Neutrophil (primary cell): ENCODE measurements around the gene TMEM94.

Source experiments
- H3K27ac ChIP-seq: fragments of 200-600 bp; sonication (generic); 2 replicates; pipeline ENCODE4 v1.5.1; 2016; ENCODE audit warnings: mild to moderate bottlenecking, moderate library complexity
- H3K27me3 ChIP-seq: fragments of 200-600 bp; sonication (generic); 2 replicates; pipeline ENCODE4 v1.6.0; 2016; ENCODE audit warnings: mild to moderate bottlenecking
- H3K36me3 ChIP-seq: fragments of 200-600 bp; sonication (generic); 2 replicates; pipeline ENCODE4 v1.5.1; 2017
- H3K4me1 ChIP-seq, 2 experiments: fragments of 200-600 bp in 1 of 2; sonication (generic) in 1 of 2; 1 replicate in 1 of 2; 2 replicates in 1 of 2; pipeline versions ENCODE4 v1.5.1 to v1.6.1; 2013 to 2016; ENCODE audit warnings: low read depth in 1 of 2, low read length in 1 of 2, mild to moderate bottlenecking in 1 of 2, moderate library complexity in 1 of 2; ENCODE audit not compliant: control insufficient read depth in 1 of 2, insufficient read depth in 1 of 2
- H3K4me3 ChIP-seq, 2 experiments: fragments of 200-600 bp in 1 of 2; sonication (generic) in 1 of 2; 1 replicate in 1 of 2; 2 replicates in 1 of 2; pipeline ENCODE4 v1.5.1; 2013 to 2016; ENCODE audit warnings: low read depth in 1 of 2, low read length in 1 of 2, mild to moderate bottlenecking in 1 of 2, moderate library complexity in 1 of 2
- H3K9me3 ChIP-seq: fragments of 200-600 bp; sonication (generic); 2 replicates; pipeline ENCODE4 v1.5.1; 2016
- TF ChIP-seq, protein P1 (sequence below): fragments of 200-600 bp; sonication (generic); IDR thresholded peaks from 2 replicates; pipeline ENCODE4 v1.5.1; 2016; ENCODE audit warnings: antibody characterized with exemption

The TMEM94 gene

DNA sequence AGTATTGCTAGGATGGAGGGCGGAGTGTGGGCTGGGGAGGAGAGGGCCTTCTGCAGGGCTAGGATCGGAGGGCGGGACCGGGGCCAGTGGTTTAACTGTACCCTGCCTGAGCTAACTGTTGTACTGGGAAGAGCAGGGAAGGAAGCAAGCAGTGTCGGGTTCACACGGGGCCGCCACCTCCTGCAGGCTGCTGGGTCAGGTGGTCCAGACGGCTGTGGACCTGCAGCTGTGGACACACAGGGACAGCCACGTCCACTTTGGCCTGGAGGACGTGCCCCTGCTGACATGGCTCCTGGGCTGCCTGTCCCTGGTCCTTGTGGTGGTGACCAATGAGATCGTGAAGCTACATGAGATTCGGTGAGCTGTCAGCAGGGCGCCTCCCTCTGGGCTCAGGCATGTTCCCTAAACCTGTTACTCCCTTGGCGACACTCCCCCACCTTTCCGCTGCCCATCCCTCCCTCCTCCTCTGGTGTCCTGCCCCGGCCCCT is 42.3 kb downstream of the TMEM94 start:
- no peak overlapping the region for H3K27ac ChIP-seq
- no peak overlapping the region for H3K4me3 ChIP-seq
- no peaks in the 10 kb centered on the region for H3K27me3 ChIP-seq
- no peaks in the 10 kb centered on the region for H3K9me3 ChIP-seq
- TF ChIP-seq, protein P1, sequence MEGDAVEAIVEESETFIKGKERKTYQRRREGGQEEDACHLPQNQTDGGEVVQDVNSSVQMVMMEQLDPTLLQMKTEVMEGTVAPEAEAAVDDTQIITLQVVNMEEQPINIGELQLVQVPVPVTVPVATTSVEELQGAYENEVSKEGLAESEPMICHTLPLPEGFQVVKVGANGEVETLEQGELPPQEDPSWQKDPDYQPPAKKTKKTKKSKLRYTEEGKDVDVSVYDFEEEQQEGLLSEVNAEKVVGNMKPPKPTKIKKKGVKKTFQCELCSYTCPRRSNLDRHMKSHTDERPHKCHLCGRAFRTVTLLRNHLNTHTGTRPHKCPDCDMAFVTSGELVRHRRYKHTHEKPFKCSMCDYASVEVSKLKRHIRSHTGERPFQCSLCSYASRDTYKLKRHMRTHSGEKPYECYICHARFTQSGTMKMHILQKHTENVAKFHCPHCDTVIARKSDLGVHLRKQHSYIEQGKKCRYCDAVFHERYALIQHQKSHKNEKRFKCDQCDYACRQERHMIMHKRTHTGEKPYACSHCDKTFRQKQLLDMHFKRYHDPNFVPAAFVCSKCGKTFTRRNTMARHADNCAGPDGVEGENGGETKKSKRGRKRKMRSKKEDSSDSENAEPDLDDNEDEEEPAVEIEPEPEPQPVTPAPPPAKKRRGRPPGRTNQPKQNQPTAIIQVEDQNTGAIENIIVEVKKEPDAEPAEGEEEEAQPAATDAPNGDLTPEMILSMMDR, result no peak
- peaks cover 0 to 7% of the 10 kb centered on the region in 2 experiments for H3K4me1 ChIP-seq
- H3K36me3 ChIP-seq, result peaks cover 53% of the 10 kb centered on the region

- peaks cover 46% of the 10 kb centered on the region for H3K36me3 ChIP-seq
Observed at GRCh38 chr17:75499313-75500022, 43.0 kb downstream of the TMEM94 start.

DNA sequence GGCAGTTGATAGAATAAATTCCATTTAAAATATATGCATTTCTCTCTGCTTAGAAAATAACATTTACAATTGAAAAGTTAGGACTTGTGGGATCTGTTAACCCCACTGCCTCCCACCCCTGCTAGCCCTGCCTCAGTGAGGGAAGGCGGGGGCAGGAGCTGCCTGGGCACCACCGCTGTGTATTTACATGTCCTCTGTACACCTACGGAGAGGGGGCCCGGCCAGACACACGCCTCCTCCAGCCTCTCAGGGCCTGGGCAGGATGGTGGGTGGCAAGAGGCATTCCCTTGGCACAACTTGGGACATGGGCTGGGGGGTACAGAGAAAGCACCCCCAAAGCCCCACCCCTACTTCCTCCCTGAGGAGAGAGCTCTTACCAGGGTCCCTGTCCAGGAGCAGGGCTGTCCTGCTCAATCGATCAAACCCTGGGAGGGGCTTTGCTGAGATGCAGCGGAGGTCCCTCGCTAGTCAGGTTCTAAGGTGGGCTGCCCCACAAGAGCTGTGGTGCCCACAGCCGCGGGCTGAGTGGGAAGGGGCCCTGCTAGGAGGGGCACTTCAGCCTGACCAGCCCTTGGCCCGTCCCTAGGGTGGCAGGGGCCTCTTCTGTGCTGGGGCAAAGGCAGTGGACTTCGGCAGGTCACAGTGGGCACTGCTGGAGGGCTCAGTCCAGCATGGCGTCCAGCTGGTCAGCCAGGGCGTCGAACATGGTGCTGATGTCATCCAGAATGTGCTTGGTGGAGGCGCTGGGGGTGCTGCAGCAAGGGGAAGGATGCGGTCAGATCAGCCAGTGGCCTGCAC is 44.2 kb downstream of the TMEM94 start:
- Histone ChIP-seq H3K27me3 (no peaks in the 10 kb centered on the region), H3K4me3 (no peak overlapping the region), H3K4me1 (peaks cover 0 to 7% of the 10 kb centered on the region in 2 experiments), H3K36me3 (peaks cover 35% of the 10 kb centered on the region), H3K9me3 (no peaks in the 10 kb centered on the region), H3K27ac (no peak overlapping the region)
- TF ChIP-seq, protein P1, result no peak

More at GRCh38 chr17:75499313-75500022, 43.0 kb downstream of the TMEM94 start:
- TF ChIP-seq, protein P1, result no peak
- Histone ChIP-seq H3K27me3 (no peaks in the 10 kb centered on the region), H3K27ac (no peak overlapping the region), H3K4me1 (peaks cover 0 to 7% of the 10 kb centered on the region in 2 experiments), H3K4me3 (no peak overlapping the region), H3K9me3 (no peaks in the 10 kb centered on the region)

DNA sequence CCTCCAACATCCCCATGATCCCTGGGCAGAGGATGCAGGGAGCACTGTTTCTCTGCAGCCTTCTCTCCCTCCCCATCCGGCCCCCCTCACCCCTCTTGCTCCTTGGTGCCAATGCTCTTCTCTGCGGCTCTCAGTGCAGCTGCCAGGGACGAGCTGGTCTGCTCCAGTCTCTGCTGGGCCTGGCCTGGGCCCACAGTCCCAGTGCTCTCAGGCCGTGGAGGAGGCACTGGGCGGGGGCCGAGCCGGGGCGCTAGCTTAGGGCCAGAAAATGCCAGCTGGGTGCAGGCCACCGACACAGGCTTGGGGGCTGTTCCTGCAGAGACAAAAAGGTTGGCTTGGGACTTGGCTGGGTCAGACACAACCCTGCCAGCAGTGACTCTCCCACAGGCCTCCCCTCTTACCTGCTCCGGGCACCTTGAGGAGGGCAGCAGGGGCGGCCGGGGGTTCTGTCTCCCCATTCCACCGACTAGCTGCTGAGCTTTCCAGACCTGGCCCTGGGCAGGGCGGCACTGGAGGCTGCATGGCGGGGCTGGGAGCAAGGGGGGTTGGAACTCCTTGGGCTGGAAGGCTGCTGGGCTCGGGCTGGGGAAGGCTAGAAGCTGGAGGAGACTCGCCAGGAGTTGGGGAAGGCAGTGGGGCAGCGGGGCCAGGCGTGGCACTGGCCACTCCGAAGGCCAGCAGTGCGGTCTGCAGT is 45.1 kb downstream of the TMEM94 start:
- Histone ChIP-seq H3K27me3 (no peaks in the 10 kb centered on the region), H3K36me3 (peaks cover 26% of the 10 kb centered on the region), H3K4me3 (no peak overlapping the region), H3K4me1 (peaks cover 0 to 7% of the 10 kb centered on the region in 2 experiments), H3K27ac (no peak overlapping the region), H3K9me3 (no peaks in the 10 kb centered on the region)
- TF ChIP-seq, protein P1, result no peak

DNA sequence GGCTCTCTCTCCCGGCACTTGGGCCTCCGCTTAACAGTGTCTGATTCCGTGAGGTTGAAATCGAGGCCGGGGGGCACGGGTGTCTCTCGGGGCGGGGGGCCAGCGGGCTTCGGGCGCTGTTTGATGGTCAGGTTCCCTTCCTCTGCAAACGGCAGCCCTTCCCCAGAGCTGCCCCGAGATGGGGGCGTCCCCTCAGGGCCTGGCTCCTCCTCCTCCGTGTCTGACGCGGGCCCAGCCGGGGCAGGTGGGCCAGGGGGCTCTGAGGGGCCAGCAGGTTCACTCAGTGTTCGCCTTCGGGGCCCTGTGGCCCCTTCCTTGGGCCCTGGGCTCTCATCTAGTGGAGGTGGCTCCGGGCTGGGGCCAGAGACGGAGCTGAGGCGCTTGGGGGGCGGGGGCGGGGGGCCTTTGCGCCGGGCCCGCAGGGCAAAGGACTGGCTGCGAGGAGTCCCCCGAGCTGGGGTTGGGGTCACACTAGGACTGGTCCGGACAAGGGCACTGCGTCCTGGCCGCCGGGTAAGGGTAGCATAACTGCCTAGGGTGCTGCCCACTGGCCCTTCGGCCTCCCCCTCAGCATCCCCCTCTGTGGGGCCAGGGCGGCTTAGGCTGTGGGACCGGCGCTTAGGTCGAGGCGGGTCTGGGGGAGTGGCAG is 45.8 kb downstream of the TMEM94 start:
- no peaks in the 10 kb centered on the region for H3K27me3 ChIP-seq
- no peak overlapping the region for H3K27ac ChIP-seq
- H3K4me1 ChIP-seq, result peaks cover 0 to 7% of the 10 kb centered on the region in 2 experiments
- peaks cover 23% of the 10 kb centered on the region for H3K36me3 ChIP-seq
- TF ChIP-seq, protein P1, result no peak
- no peaks in the 10 kb centered on the region for H3K9me3 ChIP-seq
- H3K4me3 ChIP-seq, result no peak overlapping the region
